Measurements from ENCODE around the gene ZNF681.
A peak's percentile ranks its signal among the peaks of the same experiment; 100 is the strongest.
"Not testable (repeated sequence)": the region's sequence is repeated elsewhere in the genome, so short reads cannot be mapped to it uniquely, and the experiment has no call there.

ZNF681 gene

DNA sequence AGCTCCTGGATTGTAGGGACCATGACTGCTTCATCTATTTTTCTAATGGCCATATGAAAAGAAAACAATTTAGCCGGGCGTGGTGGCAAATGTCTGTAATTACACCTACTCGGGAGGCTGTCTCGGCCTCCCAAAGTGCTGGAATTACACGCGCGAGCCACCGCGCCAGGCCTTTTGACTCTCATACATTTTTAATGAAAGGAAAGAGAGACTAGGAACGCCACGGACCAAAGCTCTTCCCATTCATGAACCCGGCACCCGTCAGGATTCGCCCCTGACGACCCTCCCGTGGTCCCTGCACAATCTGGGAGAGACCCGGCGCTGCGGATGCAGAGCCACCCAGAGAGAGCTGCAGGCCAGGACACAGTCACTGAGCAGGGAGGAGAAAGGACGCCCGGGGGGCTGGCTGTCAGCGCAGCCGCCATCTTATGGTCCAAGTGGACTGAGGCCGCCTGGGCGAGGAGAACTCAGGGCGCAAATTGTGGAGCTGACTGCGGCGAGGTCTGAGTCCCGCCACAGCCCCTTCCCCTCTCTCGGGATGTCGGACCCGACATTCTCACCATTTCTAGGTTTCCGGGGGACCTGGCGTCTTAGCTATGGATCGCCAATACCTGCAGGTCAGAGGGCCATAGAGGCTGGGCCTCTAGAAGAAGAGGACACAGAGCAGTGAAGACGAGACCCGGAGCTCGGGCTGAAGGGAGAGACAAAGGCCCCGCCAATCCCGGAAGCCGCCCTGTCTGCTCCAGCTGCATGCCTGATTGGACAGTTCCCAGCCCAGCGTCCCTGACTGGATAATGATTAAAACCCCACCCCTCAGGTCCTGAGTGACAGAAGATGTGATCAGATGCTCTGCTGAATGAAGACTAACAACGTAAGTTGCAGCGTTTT, at the start of gene ZNF681:
ZNF681 (minus strand) TSS at position 705 of the 888 bp plus-strand sequence; CDS start at position 563, 142 bp downstream.
- DNase-seq = peak; percentile 61 to 74 (median 72)

DNA sequence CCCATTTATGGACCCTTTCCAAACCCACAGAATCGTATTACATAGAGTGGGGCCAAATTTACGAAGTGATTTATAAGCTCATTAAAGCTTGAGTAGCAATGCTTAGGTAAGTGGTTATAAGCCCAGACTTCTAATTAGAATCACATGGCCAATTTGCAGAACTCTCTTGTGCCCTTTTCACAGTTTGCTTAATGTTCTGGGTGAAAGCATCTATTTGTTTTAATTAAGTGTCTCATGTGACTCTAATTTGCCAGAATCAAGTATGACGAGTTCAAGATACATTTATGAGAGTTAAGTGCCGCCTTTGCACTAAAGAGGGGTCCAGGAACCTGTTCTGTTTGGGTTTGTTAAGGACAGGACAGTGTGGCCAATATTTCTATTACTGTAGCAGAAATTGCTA, 46.0 kb upstream of the ZNF681 start:
- DNase-seq = no peak

DNA sequence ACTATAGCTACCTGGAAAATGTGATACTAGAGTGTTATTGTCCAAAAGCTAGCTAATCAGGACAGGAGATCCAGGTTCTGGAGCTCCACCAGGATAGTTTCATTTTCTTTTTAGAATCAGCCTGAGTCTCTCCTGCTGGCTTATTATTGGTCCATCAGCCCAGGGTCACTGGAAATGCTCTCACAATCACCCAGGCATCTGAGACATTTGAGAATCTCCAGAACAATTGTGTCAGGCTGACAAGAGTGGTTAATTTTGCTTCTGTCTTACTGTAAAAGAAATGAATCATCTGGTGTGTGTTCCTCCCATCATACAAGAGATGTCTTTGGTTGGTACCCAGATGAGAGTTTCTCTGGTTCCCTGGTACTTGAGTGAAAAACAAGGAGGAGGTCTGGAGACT, 43.6 kb upstream of the ZNF681 start:
- DNase-seq = no peak

DNA sequence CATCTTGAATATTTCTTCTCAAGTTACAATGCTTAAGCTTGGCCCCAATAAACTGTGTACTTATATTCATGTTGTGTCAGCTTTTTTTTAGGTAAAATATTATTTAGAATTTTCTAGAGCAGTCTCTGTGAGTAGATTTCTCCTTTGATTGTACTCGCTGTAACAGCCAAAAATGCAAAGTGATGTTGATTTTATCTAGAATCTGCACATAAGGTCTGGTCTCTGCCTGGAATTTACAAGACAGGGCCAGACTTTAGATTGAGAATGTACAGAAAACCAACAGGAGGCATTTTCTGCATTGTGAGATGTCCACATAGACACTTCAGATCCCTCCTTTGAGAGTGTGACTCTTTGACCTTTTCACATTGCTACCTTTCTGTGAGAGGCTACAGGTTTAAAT, 43.1 kb upstream of the ZNF681 start:
- DNase-seq = no peak

DNA sequence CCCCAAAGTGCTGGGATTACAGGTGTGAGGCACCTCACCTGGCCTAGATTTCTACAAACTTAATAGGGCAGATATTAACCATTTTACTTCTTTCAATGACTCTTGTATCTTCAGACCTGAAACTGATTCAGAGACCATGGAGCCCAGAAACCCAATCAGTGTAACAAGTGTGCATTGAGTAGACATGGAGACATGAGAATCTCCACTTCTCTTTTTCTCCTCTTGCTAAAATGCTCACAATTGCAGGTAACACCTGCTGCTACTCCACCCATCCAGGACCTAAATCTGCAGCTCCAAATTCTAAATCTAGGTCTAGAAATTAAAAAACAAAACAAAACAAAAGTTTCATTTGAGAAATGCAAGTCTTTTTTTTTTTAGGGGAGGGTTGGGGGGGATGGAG, 42.2 kb upstream of the ZNF681 start:
- no peak for DNase-seq

DNA sequence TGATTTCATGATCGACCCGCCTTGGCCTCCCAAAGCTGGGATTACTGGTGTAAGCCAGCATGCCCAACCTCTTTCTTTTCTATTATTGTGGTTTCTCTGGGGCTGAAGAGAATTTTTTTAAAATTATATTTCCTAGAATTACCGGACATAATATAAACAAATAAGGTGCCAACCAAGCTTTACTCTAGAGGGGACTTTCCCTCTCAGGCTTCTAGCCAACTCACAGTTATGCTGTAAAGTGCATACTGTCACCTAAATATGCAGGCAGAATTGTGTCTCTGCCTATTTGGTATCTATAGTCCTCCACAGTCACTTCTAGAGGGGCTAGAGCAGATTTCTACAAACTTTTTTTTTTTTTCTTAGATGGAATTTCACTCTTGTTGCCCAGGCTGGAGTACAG, 41.6 kb upstream of the ZNF681 start:
- DNase-seq = no peak

DNA sequence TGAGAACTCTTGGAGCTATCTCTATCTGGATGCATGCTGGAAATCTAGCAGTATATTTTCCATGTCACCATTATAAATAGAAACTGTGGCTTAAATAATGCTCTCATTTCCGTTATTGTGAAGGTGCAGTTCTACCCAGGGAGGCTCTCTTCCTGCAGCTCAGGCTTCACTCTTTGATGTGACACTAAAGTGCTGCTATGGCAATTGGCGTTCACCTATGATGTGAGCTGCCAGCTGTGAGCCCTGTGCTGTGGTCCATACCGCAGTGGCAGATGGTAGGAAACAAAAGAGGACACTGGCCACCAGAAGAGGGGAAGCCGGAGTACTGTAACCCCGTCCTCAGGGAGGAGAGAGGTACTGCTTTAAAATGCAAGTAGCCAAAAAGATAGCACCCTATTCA, 40.6 kb upstream of the ZNF681 start:
- peak in 1 of 4 experiments; percentile 7 for DNase-seq

DNA sequence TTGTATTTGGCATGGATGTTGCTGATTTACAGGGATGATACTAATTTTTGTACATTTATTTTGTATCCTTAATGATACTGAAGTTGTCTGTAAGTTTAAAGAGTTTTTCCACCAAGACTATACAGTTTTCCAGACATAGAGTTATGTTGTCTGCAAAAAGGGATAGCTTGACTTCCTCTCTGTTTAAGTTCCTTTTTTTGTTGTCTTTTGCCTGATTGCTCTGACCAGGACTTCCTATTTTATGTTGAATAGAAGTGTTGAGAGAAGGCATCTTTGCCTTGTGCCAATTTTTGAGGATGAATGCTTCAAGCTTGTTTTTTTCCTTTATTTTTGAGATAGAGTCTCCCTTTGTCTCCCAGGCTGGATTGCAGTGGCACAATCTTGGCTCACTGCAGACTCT, 36.8 kb upstream of the ZNF681 start:
- no peak for DNase-seq

DNA sequence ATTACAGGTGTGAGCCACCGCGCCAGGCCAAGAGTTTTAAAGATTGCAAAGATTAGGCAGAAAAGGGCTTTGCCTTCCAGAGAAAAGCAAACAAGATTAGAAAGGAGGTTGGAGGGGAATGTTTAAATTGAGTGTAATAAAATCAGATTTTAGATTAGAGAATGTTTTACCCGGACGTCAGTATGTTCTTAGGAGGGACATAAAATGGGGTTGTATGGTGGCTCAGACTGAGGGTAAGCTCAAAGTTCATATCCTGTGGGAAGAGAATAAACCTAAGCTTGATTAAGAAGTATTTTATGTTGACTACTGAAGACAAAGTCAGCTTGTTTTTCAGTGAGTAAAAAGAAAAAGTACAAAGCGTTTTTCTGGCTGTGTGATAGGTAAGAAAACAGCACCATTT, 34.1 kb upstream of the ZNF681 start:
- no peak for DNase-seq

DNA sequence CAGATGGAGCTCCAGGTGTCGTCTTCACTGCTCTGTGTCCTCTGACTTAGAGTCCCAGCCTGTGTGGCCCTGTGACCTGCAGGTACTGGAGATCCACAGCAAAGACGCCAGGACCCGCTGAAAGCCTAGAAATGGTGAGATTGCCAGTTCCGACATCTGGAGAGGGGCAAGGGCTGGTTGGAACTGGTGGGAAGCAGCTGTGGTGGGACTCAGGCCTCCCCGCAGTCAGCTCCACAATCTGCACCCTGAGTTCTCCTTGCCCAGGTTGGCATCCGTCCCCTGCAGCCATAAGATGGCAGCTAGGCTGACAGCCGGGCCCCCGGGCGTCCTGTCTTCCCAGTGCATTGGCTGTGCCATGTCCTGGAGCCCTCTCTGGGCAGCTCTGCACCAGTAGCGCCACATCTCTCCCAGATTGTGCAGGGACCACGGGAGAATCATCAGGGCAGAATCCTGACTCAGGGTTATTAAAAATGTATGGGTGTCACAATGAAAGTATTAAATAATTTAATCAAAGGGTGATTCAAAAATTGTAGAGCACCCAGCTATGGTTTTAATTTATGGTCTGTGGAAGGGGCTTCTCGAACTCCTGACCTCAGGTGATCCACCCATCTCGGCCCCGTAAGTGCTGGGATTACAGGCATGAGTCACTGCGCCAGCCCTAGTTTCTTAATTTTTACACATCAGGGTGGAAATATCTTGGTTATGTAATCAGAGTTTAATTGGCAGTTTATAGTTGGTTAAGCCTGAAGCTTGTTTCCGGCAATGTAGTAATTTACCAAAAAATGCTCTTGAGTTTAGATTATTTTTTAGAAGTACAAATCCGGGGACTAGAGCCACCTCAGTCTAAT, 32.2 kb upstream of the ZNF681 start:
- DNase-seq = no peak

DNA sequence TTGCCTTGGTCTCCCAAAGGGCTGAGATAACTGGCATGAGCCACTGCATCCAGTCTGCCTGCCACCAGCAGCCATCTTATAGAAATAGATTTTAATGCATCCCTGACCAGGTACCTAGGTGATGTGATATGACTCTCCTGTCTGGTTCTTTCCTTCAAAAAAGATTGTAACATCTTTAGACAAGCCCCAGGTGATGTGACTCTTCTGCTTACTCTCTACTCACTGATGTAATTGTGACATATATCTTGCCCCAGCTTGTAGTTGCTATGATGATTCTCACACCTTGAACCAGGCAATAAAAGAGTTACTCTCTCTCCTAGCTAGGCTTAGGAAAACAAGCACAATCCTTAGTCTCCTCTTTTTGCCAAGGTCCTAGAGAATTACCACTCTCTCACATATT, 30.6 kb upstream of the ZNF681 start:
- DNase-seq = no peak

DNA sequence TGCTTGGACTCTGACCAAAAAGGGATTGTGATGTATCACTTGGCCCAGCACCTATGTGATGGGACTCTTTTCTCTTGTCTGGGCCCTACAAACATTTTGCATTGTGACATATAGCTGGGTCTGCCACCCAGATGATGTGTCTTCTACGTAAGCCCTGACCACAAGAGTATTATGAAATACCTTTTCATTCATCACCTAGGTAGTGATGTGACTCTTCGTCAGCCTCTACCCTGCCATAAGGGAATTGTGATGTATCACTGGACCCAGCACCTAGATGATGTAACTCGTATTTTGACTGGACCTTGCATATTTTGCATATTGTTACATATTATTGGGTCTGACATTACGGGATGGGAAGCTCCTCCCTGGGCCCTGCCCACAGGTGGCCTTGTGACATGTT, 29.7 kb upstream of the ZNF681 start:
- no peak for DNase-seq

DNA sequence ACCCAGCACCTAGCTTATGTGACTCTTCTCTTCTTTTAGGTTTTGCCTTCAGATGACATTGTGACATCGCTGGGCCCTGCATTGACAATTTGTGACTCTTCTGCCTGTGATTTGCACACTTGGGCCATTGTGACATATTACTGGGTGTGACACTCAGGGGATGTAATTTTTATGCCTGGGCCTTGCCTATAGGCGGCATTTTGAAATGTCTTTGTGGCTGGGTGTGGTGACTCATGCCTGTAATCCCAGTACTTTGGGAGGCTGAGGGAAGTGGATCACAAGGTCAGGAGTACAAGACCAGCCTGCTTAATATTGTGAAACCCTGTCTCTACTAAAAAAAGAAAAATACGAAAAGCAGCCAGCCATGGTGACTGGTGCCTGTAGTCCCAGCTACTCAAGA, 28.4 kb upstream of the ZNF681 start:
- no peak for DNase-seq

DNA sequence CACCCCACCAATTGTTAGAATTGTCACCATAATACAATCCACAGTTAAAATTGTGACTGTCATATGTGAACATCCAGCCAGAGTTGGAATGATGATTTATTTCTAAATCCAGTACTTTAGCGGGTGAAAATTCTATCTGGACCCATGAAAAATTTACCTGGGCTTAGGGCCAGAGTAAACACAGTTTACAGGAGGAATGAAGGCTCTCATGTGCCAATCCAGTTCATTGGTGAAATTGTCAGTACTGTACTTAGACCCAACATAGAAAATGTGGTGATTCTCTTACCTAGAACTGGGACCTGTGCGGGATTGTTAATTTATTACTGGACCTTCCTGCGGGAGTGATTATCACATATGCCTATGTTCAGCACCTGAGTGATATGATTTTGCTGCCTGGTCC, 27.3 kb upstream of the ZNF681 start:
- no peak for DNase-seq

DNA sequence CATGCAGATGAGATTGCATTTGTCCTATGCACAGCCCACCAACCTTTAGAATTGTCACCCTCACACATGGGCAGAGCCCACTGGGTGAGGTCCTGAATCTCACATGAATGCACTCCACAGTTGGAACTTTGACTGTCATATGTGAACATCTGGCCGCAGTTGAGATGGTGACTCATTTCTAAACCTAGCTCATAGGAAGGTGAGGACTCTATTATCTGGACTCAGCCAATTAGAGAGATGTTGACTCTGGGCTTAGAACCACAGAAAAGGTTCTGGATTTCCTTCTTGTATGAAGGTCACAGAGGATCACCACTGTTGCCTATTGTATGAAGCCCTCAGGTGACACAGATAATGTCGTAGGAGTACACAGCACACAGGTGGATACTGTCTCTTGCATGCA, 25.6 kb upstream of the ZNF681 start:
- DNase-seq = no peak

DNA sequence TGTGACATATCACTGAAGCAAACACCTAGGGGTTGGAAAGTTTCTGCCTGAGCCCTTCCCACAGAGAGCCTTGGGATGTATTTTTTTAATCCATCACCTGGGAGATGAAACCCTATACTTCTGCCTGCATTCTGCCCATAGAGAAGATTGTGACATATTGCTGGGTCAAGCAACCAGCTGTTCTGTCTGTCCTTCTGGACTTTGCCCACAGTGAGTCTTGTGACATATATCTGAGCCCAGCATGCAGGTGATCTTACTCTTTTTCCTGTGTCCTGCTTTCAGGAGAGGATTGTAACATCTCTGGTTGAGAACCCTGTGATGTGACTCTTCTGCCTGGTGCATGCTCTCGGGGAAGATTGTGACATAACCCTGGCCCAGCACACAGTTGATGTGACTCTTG, 24.9 kb upstream of the ZNF681 start:
- DNase-seq = no peak

DNA sequence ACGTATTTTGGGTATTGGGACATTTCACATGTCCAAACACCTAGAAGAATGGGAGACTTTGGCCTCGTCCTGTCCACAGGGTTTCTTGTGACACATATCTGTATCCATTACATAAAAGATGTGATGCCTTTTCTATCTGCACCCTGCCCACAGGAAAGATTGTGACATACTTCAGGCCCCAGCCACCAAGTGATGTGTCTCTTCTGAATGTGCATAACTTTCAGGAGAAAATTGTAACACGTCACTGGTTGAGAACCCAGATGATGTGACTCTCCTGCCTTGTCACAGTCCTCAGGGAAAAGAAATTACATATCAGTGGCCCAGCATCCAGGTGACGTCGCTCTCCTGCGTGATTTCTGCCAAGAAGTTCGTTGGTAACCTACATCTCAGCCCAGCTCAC, 21.0 kb upstream of the ZNF681 start:
- DNase-seq = no peak

DNA sequence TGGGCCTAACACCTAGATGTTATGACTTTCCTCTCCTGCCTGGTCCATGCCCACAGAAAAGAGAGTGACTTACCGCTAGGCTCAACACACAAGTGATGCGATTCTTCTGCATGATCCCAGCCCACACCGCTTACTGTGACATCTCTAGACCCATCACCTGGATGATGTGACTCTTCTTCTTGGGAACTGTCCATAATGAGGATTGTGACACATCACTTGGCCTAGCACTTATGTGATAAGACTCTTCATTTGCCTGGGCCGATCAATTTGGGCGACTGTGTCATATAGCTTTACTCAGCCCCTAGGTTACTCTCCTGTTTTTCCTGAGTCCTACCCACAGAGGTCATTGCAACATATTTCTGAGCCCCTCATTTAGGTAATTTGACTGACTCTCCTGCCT, 19.9 kb upstream of the ZNF681 start:
- no peak for DNase-seq

DNA sequence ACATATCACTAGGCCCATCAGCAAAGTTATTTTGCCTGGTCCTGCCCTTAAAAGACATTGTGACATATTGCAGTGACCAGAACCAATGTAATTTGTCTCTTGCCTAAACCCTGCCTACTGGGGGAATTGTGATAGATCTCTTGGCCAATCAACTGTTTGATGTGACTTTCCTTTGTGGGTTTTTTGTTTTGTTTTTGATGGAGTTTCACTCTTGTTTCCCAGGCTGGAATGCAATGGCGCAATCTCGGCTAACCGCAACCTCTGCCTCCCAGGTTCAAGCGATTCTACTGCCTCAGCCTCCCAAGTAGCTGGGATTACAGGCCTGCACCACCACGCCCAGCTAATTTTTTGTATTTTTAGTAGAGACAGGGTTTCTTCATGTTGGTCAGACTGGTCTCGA, 19.3 kb upstream of the ZNF681 start:
- not testable (repeated sequence) for DNase-seq

DNA sequence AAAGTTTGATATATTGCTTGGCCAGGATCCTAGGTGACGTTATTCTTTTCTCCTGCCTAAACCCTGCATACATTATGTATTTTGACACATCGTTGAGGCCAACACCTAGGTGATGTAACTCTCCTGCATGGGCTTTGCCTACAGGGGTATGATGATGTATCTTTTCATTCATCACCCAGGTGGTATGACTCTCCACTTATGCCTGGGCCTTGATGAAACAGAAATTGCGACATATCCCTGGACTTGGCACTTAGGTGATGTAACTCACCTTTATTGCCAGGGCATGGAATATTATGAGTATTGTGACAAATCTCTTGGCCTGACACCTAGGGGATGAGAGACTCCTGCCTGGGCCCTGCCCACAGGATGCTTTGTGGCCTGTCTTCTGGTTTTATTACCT, 18.5 kb upstream of the ZNF681 start:
- no peak for DNase-seq

DNA sequence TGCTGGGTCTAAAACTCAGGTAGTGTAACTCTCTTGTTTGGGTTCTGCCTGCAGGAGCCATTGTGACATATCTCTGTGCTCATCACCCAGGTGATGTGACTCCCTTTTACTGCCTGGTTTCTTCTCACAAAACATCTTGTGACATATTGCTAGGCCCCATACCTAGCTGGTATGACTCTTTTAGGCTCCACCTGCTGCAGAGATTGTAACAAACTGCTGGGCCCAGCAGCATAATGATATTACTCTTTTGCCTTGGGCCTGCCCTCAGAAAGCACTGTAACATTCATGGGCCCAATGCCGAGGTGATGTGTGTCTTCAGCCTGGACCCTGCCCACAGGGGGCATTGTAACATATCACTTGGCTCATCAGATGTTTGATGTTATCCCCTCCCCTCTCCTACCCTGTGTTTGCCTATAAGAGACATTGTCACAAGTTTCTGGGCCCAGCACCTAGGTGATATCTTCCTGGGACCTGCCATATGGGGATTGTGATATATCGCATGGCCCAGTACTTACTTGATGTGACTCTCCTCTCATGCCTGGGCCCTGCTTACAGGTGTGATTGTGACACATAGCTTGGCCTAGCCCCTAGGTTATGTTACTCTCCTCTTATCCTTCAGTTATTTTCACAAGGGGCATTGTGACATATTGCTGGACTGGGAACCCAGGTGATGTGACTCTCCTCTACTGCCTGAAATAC, 18.0 kb upstream of the ZNF681 start:
- no peak for DNase-seq

DNA sequence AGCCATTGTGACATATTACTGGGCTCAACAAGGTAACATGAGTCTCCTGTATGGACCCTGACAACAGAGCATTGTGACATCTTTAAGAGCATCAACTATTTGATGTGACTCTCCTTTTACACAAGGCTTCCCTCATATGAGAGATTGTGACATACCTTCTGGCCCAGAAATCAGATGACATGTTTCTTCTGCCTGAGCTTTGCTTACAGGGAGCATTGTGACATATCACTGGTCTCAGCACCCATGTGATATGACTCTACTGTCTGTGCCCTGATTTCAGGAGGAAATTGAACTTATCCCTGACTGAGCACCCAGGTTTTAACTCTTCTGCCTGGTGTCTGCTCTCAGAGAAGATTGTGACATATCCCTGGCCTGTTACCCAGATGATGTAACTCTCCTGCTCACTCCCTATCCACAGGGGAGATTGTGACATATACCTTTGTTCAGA, 15.9 kb upstream of the ZNF681 start:
- DNase-seq = no peak

DNA sequence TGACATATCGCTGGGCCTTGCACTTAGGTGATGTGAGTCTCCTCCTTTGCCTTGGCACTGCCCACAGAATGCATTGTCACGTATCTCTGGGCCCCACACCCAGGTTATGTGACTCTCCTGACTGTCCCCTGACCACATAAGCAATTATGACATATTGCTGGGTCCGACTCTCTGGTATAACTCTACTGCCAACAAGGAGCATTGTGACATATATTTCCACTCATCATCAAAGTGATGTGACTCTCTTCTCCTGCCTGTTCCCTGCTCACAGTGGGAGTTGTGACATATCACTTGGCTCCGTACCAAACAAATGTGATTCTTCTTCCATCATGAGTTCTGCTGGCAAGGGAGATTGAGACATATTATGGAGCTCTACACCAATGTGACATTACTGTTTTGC, 15.4 kb upstream of the ZNF681 start:
- no peak for DNase-seq

DNA sequence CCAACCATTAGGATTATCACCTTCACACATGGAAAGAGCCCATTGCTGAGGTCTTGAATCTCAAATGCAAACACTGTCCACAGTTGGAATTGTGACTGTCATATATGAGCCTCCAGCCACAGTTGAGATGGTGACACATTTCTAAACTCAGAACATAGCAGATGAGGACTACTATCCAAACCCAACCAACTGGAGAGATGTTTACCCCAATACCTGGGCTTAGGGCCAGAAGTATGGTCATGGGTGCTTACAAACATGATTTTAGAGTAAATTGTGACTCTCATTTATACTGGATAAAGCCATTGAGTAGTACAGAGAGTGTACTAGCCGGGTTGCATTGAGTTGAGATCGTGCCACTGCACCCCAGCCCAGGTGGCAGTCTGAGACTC, 14.0 kb upstream of the ZNF681 start:
- no peak for DNase-seq

Measured in activated CD4-positive, CD25-positive, alpha-beta regulatory T cell (primary cell).